ENCODE results near the gene MICAL3. TPM values are rescaled to one million over a fixed set of nuclear protein-coding genes. Genes with fewer than 3 reads are reported as not detected.

Gene MICAL3
- polyA plus RNA-seq, 2 of the 4 experiments (the other 2 are of a cell fraction): 20.5 to 30.1 TPM

GRCh38 chr22:17833489-17833888 is 190.9 kb downstream of the MICAL3 start:
- ATAC-seq (no peak), DNase-seq (ENCODE audit: low read depth in 1 of 2, low spot score in 1 of 2) (no peak), FAIRE-seq (no peak)
- H3K4me3 ChIP-seq: no peak overlapping the region
- H3K27ac ChIP-seq: no peak overlapping the region
- H3K4me2 ChIP-seq: no peak overlapping the region
- no peaks in the 10 kb centered on the region for H3K4me1 ChIP-seq
- ChIA-PET CTCF (interaction anchor here (7.2 kb wide), 1 partner anchor 243 kb away, joined by 138 read pairs; the partner anchor contains the start of gene PEX26), POLR2A (no interaction called here)
- WGBS (ENCODE audit: missing lambda C conversion rate): 91% methylated on average over 11 of the region's 12 CpGs
- no peak for TF ChIP-seq EHMT2 (IDR thresholded peaks at IDR 0.05; ENCODE audit: low read depth)
- TF ChIP-seq FOXS1 (CRISPR knock-in tag; IDR thresholded peaks at IDR 0.05): no peak
- TF ChIP-seq USF2 (IDR thresholded peaks at IDR 0.05): no peak
- no peak for TF ChIP-seq HOXA7 (CRISPR knock-in tag; IDR thresholded peaks at IDR 0.05)
- no peak for TF ChIP-seq NPAS2 (CRISPR knock-in tag; IDR thresholded peaks at IDR 0.05; ENCODE audit: borderline replicate concordance)
- no peak for TF ChIP-seq ZFP36 (IDR thresholded peaks at IDR 0.05; ENCODE audit: borderline replicate concordance, partially characterized antibody)
- TF ChIP-seq BCL3 (IDR thresholded peaks at IDR 0.05): no peak
- no peak for TF ChIP-seq PHF8 (IDR thresholded peaks at IDR 0.05; ENCODE audit: borderline replicate concordance, low read depth)
- no peak for TF ChIP-seq REST (IDR thresholded peaks at IDR 0.05)
- TF ChIP-seq ELK1 (IDR thresholded peaks at IDR 0.05; ENCODE audit: low read depth, low read length): no peak
- TF ChIP-seq CTCF (IDR thresholded peaks at IDR 0.05): no peak
- TF ChIP-seq MAZ (IDR thresholded peaks at IDR 0.05; ENCODE audit: borderline replicate concordance, low read depth, low read length): no peak
- no peak for TF ChIP-seq SREBF2 (IDR thresholded peaks at IDR 0.05)
- no peak for TF ChIP-seq ATOH8 (CRISPR knock-in tag; IDR thresholded peaks at IDR 0.05; ENCODE audit: low read depth)
- TF ChIP-seq ZNF302 (CRISPR knock-in tag; IDR thresholded peaks at IDR 0.05): no peak
- no peak for TF ChIP-seq POLR2AphosphoS2 (conservative IDR thresholded peaks at IDR 0.05; ENCODE audit: low read length)
- no peaks in the 10 kb centered on the region for H3K9me3 ChIP-seq
